ENCODE results near the gene MTUS2.
A peak's percentile ranks its signal among the peaks of the same experiment; 100 is the strongest.

The MTUS2 gene

DNA sequence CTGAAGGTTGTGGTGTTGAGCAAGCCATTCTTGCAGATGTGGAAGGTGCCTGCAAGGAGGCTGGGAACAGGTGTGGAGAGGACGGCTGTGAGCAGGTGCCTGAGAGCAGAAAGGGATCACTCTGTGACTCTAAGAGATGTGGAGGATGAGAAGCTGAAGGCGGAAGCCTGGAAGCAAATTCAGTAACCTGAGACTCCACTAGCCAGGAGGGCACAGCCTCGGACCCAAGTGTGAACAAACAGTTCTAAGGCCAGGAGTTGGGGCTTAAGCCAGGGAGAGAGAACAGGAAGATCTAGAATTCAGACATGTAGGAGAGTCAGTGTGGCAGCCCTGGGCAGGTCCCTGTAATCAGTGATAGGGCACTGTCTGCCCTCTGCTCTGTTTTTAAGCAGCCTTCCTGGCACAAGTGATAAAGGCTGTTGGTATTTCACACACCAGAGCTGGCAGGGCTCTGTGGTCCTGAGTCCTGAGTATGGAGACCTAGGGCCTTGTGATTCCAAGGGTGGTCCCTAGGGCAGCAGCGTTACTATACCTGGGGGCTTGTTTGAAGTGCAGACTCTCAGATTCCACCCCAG, 644.1 kb downstream of the MTUS2 start:
- DNase-seq: no peak

DNA sequence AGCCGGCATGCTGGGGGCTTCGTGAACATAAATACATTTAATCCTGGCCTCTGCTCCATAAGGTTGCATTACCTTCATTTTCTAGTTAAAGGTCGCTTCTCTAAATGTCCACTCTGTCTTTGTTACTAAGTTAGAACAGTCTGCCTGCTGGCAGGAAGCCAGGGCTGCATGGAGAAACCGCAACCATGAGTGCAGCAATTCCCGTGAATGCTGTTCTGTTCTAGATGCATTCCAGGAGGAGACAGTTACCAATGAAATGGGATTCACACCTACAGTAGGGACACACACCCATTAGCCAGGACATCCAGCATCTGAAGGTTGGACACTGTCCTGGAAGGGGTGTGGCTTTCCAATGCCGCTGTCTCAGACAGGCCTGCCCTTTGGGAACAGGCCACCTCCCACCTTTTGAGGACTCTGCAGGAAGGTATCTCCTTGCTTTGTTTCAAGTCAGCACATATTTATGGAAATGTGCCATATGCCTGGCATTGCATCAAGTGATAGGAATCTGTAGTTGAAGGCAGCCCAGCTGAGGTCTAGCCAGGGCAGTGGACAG, 645.7 kb downstream of the MTUS2 start:
- DNase-seq: no peak

DNA sequence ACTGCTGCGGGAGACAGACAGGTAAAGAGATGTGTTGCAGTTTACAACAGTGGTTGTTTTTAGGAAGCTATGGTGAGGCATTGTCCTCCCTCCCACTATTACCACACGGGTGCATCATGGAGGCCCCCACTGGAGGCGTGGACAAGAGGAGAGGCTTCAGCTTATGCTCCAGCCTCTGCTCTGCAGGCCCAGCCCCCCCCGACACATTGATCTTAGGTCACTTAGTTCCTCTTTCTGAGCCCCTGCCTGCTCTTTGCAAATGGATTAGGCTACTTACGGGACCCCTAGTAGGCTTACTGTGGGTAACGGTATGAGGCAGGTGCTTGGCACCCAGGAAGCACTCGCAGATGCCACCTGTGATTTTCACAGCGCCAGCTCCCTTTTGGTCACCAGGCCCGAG, 651.4 kb downstream of the MTUS2 start:
- no peak for DNase-seq

DNA sequence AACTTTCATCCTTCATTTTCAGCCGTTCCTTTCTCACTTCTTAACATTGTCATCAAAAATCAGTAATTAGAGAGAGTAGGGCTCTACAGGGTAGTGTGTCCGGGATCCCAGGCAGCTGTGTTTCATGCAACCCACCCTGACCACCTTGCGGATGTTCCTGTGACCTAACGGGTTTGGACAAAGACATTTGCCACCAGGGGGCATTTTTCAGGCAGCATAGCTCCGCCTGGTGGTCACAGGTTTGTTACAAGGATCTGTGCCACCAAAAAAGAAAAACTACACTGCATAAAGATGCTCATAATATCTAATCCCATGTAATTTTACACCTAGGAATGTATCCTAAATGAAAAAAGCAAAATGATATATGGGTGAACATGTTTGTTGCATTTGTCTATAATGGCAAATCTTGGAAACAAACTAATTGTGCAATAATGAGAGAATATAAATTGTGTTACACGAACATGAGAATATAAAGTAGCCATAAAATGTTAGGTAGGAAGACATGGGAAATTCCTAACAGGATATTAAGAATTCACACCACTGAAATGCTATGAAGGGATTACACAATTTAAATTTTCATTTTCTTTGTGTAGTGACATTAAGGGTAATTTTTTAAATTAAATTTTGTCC, 652.3 kb downstream of the MTUS2 start:
- peak; percentile 4 for DNase-seq

DNA sequence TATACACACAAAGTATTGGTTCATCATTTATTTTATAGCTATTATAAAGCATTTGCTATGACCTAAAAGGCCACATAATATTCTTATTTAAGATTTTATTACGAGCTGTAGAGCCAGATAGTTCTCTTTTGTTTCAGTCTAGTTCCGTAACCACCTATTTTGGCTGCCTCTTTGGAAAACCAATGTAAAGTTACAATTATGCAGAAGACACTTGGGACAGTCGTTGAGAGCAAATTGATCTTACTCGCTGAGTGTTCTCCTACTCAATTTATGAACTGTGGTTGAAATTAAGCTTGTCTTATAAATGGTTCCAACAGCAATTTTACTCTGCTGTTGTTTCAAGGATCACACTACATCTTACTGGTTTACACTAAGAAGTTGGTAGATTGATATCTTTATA, 653.0 kb downstream of the MTUS2 start:
- no peak for DNase-seq

DNA sequence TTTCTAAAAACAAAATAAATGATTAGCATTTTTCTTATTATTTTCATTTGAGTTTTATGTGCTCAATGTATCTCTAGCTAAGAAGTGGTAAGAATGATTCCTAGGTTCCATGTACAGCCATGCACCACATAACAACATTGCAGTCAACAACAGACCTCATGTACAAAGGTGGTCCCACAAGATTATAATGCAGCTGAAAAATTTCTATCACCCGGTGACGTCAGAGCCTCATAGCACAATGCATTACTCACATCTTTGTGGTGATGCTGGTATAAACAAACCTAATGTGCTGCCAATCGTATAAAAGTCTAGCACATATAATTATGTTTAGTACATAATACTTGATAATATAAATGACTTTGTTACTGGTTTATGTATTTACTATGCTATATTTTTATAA, 654.9 kb downstream of the MTUS2 start:
- DNase-seq: no peak

DNA sequence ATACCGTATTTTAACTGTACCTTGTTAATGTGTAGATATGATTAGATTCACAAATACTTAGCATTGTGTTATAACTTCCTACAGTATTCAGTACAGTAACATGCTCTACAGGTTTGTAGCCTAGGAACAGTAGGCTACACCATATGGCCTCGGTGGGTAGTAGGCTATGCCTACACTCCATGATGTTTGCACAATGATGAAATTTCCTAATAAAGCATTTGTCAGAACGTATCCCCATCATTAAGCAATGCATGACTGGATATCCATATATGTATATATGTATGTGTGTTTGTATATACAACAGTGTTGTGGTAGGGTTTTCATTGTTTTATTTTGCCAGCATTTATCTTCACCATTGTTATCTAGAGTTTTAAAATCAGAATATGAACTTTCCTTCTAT, 655.9 kb downstream of the MTUS2 start:
- DNase-seq: no peak

DNA sequence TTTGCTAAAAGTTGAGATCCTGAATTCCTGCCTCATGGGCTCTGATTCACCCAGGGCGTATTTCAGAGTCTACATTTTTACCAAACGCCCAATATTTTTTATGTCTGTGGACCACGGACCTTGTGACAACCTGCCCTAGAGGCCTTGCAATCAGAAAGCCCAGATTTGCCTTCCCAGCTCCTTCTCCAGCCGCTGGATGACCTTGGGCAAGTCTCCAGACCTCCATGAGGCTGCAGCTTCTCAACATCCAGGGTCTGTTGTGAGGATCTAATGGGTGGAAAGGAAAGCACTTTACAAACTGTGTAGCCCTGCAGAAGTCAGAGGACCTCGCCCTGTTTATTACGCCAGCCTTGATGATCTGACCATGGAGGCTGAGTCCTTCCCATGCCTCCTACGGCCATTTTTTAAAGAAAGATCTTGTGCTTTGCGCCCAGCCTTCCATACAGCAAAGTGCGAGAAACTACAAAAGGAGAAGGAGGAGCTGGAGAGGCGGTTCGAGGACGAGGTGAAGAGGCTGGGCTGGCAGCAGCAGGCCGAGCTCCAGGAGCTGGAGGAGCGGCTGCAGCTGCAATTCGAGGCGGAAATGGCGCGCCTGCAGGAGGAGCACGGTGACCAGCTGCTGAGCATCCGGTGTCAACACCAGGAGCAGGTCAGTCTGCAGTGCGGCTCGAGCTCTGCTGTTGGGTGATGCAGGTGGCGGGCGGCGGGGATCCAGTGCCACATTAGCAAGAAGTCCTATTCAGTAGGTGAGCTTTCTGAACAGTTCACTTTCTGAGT, 659.8 kb downstream of the MTUS2 start:
- no peak for DNase-seq

DNA sequence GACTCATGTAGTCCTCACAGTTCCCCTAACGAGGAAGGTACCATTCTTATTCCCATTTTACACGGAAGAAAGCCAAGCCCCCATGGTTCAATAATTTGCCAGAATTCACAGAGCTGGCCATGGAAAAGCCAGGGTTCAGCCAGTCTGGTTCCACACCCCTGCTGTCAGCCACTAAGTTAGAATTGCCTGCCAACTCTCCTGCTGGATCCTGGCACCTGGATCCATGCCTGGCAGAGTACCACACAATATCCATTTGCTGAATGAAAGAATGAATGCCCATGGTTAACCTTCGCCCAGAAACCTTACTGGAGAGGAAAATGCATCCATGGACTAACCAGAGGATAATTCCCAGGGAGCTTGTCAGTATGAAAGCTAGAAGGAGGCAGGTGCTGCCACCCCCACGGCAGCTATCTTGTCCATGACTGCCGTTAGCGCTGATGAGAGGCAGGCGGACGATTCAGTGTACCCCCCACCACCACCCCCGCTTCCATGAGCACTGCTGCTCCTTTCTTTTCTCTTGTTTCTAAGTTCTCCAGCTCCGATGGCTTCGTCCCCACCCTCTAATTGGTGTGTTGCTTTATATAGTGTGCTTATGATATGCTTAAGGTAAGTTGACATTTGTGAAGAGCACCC, 660.9 kb downstream of the MTUS2 start:
- DNase-seq: no peak

DNA sequence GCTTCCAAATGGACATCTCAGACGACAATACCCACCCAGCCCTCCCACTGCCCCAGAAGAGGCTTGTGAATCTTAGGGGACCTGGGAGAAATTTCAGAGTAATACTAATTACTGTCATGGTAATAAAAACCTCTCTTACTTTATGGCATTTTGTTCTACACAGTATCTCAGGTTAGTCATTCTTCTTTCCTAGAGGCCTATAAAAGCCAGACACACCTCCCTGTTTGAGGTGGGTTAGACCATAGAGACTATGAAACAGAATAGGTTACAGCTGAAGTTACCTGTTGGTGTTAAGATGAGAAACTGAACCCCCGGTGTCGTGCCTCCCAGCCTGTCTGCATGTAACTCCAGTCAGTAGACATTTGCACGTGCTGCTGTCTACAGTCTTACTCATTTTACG, 661.5 kb downstream of the MTUS2 start:
- DNase-seq: no peak

DNA sequence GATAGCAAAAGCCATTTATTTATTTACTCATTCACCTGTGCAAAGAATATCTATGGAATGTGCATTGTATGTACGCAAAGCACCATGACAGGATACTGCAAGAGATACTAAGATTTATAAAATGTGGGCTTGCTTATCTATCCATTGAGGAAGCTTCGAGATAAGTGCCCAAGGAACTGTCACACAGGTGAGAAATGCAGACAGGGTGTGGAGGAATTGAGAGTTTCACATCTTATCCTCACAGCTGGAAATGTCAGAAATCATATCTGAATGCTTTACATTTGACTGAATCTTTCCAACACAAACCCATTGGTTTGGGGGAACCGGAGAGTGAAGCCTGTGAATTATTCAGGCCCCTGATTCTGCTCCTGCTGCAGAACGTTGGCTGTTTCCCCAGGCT, 662.4 kb downstream of the MTUS2 start:
- no peak for DNase-seq

DNA sequence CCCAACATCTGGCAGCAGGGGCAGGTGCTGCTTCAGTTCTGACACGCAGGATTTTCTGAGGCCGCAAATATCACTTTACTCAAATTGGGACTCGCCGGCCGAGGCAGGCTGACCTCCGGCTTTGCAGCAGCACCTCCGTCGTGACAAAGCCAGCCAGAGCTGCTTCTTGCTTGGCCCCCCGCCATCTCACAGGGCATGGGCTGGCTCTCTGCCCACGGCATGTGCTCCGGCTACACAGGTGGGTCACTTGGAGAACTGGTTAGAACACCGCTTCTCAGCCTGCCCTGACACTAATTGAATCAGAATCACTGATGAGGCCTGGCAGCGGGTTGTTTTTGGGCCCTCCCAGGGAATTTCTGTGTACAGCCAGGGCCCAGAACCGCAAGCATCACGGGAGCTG, 663.1 kb downstream of the MTUS2 start:
- peak; percentile 60 for DNase-seq

DNA sequence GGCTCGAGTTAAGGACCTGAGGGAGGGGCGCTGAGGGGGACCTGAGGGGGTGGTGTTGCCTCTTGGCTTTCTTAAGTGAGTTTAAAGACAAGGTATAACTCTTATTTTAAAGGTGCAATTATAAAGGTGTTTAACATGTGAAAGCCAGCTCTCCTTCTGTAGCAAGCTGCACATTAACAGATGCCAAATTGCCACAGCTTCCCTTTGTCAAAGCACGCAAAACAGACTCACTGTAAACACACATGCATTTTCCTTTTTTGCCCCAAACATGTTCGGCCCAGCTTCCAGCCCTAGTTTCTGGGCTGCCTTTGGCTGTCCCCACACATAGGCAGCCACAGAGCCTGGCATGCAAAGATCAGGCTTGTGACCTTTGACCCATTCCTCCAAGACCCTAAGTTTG, 663.5 kb downstream of the MTUS2 start:
- no peak for DNase-seq

DNA sequence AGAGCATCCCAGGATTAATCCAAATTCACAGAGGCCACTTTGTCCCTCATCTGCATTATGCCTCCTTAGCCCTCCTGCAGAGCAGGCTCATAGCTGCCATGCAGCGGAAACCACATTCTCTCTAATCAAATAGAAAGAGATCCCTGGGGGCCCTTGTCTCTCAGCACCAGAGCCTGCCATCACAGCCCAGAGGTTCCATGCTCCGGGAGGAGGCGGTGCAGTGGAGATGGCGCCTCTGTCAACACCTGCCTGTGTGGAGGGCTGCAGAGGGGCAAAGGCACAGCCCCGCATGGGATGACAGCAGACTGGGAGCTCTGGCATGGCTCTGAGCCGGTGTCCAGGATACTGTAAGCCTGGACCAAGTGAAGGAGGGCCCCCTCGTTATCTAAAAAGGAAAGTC, 664.1 kb downstream of the MTUS2 start:
- DNase-seq: no peak

DNA sequence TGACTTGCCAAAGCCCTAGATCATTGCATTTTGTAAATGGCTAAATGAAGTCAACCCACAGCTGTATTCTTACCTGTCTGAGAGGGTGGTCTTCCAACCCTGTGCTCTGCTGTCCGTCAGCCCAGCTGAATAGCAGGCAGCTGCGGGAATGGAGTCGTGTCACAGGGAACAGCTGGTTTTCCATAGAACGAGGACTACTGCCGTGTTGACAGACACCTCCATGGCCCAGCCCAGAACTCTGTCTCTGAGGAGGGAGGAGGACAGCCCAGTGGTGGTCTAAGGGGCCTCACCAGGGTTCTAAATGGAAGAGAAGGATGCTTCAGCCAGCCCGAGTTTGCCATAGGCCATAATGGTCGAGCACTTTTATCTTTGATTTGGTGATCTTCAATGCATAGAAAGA, 664.7 kb downstream of the MTUS2 start:
- DNase-seq: no peak

DNA sequence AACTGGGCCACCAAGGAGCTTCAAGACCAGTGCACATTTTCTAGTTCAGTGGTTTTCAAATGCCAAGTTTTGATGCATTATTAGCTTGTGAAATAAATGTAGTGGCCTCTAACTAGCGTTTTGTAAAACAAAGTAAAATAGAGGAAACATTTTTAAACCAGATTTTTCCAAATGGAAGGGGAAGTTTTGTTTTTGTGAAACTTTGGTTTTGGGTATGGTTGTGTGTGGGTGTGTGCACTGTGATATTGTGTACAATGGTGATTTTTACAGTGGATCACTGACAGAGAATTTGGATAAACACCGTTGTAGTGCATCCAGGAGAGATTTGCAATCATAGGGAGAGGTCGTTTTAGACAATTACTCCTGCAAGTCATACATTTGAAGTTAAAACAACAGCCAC, 666.4 kb downstream of the MTUS2 start:
- DNase-seq: no peak

DNA sequence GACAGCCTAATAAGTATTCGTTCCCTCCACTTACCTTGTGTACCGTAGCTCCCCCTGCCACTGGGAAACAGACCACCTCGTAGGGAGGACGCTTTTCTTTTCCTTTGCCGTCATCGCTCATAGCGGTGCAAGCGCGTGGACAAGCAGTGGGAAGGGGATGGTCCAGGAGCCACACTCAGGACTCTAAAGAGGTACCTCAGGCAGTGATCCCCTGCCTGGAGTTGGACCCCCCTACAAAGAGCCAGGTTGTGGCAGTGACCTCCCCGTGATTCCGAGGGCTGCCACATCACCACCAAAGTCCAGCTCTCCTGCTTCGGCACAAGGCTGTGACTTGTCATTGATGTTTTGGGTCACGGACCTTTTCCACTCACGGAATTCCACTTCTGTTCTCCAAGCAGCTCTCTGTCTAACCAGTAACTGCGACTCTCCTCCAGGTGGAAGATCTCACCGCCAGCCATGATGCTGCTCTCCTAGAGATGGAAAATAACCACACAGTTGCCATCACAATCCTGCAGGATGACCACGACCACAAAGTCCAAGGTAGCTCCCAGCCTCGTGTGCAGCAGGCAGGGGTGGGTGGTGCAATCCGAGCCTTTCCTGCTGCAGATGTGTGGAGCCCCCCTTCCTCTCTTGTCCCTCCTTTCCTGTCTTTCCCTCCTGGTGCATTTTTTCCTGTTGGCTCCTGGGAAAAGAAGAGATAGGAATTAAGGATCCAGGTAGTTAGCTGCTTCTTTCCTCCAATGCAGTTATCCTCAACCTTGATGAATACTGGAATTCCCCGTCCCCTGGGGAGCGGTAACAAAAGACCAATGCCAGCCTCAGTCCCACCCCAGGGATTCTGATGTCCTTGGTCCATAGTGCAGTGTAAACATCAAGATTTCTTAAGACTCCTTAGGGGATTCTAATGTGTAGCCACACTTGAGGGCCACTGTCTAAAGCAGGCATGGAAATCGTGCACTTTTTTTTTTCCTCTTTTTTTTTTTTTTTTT, 667.6 kb downstream of the MTUS2 start:
- DNase-seq: no peak

DNA sequence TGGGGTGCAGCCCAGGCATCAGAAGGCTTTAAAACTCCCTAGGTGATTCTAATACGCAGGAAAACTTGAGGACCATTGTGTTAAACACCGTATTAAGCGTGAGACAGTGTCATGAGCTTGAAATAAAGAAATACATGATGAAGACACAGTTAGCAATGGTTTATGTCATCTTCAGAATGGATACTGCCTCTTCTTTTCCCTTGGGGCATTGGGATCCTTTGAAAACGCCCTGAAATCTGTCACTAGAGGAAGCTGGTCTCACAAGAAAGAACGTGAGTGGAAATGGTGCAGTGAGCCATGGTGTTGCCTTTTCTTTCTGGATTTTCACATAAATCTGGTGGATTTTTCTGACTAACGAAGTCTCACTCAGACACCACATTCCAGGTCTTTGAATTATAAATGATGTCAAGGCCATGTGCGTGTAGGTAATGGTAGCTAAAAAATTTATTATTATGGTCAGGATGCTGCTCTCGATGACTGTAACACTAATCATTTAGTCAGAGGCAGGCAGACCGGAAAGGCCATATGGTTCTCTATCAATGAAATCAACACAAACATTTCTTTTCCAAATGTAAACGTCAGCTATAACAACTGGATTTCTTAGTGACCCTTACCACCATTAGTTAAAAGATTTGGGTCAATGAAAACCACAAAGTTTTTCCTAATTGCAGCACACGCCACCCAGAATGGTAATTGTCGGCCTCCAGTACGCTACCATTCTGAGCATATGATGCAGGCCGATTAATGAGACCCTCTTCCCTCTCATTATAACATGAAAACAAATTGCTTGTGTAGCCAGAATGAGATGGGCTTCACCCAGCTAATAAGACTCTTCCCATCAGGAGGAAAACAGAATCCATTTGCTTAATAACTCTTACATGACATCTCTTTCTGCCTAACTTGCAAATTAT, 669.8 kb downstream of the MTUS2 start:
- no peak for DNase-seq

DNA sequence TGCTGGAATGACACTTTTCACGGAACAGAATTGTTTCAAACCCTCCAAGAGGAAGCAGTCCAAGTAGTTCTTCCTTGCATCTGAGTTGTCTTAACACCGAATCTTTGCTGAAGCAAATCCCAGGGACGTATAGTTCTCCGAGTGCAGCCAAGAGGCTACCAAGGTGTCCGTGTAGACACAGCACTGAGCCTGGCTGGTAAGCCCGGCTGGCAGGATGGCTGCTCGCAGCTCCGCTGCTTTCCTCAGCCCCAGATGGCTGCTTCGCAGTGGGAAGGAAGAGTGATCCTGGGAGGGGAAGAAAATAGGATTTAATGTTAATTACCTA, 670.4 kb downstream of the MTUS2 start:
- DNase-seq: no peak

DNA sequence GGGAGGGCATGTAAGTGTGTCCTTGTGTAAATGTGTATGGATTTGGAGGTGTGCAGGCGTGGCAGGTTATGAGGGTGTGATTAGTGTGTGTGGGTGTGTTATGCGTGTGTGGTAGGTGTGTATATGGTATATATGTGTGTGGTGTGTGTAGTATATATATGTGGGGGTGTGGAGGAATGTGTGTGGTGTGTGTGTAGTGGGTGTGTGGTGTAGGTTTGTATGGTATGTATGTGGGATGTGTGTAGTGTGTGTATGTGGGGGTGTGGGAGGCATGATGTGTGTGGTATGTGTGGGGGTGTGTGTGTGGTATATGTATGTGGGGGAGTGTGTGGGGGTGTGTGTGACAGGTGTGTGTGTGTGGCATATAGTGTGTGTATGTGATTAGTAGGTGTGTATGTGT, 671.1 kb downstream of the MTUS2 start:
- no peak for DNase-seq

DNA sequence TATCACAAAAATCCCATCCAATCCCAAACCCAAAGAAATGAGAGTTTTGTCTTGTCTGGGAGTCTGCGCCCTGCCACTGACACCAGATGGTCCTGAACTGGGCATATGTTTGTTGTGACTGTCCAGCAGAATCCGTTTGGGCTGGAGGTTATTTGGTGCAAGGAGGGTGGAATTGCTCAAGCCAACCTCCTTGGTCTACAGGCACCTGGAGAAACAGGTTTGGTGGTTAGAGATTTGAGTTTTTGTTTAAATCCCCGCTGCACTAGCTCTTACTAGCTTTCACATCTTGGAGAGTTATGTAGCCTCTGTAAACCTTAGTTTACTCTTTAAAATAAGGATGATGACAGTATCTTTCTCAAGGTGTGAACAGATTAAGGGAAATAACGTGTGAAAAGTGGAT, 673.7 kb downstream of the MTUS2 start:
- DNase-seq: no peak

DNA sequence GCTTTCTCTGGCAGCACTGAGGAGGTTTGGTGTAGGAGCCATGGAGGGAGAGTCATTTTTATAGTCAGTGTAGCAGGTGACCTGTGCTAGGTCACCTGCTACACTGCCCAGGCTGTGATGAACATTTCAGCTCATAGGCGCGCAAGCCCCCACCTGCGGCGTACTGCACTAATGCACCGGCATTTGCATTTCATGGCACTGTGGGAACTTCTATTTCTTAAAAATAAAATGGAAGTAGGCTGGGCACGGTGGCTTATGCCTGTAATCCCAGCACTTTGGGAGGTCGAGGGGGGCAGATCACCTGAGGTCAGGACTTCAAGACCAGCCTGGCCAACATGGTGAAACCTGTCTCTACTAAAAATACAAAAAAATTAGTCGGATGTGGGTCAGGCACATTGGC, 674.4 kb downstream of the MTUS2 start:
- no peak for DNase-seq
